Gastrocnemius medialis (tissue), 4 donors: ENCODE results near the gene PTPN6. TPM values are rescaled to one million over a fixed set of nuclear protein-coding genes. Genes with fewer than 3 reads are reported as not detected.

ENCODE experiments used
- ATAC-seq, 2 donors: fragments of 150-250 bp; one replicate each; pipeline ENCODE4 v1.9.1; 2016
- DNase-seq, 2 donors: peaks; one replicate each; pipeline ENCODE4 v3.0.0-alpha.2; 2019
- H3K27ac ChIP-seq, 4 donors: fragments of 200-600 bp; sonication (generic); 1 replicate in 1 of 4; 2 replicates in 3 of 4; pipeline ENCODE4 v1.5.1; 2016 to 2018; ENCODE audit warnings: mild to moderate bottlenecking in 2 of 4, moderate library complexity in 1 of 4
- H3K27me3 ChIP-seq, 3 donors: fragments of 200-600 bp; sonication (generic) in 2 of 3; 1 replicate in 1 of 3; 2 replicates in 2 of 3; pipeline versions ENCODE4 v1.5.1 to v1.6.0; 2016 to 2019; ENCODE audit warnings: mild to moderate bottlenecking in 1 of 3, moderate library complexity in 1 of 3
- H3K36me3 ChIP-seq, 2 donors: fragments of 200-600 bp; sonication (generic) in 1 of 2; one replicate each; pipeline ENCODE4 v1.5.1; 2017 to 2018
- H3K4me1 ChIP-seq, 2 donors: fragments of 200-600 bp; sonication (generic) in 1 of 2; one replicate each; pipeline ENCODE4 v1.5.1; 2016 to 2017; ENCODE audit warnings: mild to moderate bottlenecking in 2 of 2
- H3K4me3 ChIP-seq, 4 donors: fragments of 200-600 bp; sonication (generic) in 3 of 4; 1 replicate in 1 of 4; 2 replicates in 3 of 4; pipeline ENCODE4 v1.5.1; 2016 to 2019; ENCODE audit warnings: mild to moderate bottlenecking in 2 of 4
- H3K9me3 ChIP-seq, 3 donors: fragments of 200-600 bp; sonication (generic) in 2 of 3; 1 replicate in 1 of 3; 2 replicates in 2 of 3; pipeline ENCODE4 v1.5.1; 2016 to 2019
- POLR2A ChIP-seq, 2 donors: fragments of 450-650 bp; IDR thresholded peaks; one replicate each; pipeline ENCODE4 v1.6.1; 2017; ENCODE audit warnings: antibody characterized with exemption in 2 of 2, mild to moderate bottlenecking in 2 of 2, moderate library complexity in 2 of 2
- in situ Hi-C, 4 donors: fragments of 200-750 bp; cut with MboI; loops; one replicate each; pipeline versions ENCODE4 v1.15.0 to v1.8.0; 2017; ENCODE audit warnings: low sequenced_read_pairs in 4 of 4
- intact Hi-C: fragments of 100-400 bp; cut with DNase I; formaldehyde crosslinking; loops from one replicate; pipeline ENCODE4 v1.15.1; 2023; ENCODE audit warnings: low total_unique reads
- total RNA-seq, 4 donors: library from RNA; depleted of rRNA; stranded (reverse); fragments of >200 nt; gene quantifications; one replicate each; pipeline versions ENCODE4 v1.1.0 to v1.2.3, GENCODE V29; 2016
- TF ChIP-seq, protein P1 (sequence below), 5 experiments: fragments of 450-650 bp in 3 of 5; fragments of 200-600 bp in 2 of 5; sonication (generic) in 2 of 5; IDR thresholded peaks in 4 of 5; conservative IDR thresholded peaks in 1 of 5; 1 replicate in 4 of 5; 2 replicates in 1 of 5; pipeline ENCODE4 v1.5.1; 2016 to 2019; ENCODE audit warnings: antibody characterized with exemption in 5 of 5, mild to moderate bottlenecking in 3 of 5, moderate library complexity in 3 of 5

Gene PTPN6
- total RNA-seq, 4 donors from 2014 or later, result 0.87 to 7.6 (median 5.0) TPM

DNA sequence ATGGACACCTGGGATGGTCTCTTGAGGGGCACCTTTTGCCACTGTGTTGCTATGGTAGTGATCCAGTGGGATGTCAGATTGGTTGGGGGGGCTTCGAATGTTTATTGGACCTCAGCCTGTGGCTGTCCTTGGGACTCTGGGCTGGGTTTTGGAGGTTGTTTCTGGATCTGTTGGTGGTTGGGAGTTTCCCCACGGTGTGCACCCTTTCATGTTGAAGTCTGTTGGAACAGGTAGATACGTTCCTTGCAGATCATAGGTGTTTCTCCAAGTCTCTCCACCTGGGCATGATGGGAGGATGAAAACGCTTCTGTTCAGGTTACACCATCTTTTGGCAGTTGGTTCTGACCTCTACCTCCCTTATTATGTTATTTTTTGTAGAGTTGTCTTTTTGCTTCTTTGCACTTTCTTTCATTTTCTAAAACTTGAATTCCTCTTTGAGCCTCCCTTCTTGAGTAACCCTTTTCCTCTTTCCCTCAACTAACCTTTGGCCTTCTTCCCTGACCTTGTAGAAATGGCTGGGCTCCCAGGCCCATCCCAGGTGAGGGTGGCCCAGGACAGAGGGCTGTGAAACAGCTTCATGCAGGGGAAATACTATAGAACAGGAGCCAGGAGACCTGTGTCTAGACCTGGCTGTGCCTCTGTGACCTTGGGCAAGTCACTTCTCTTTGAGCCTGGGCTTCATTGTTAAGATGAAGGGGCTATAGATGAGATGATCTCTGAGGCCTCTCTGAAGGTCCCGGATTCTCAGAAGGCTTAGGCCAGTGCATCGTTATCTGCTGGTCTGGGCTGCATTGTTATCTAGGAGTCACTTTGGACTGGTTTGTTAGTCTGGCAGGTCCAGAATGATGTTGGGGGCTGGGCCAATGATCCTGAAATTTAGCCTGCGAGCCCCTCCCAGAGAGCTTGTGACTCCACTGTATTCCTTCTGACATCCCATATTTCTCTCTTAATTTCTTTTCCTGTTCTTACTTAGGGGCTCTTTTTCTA, 21.4 kb upstream of the PTPN6 start:
- intact Hi-C loops (no loop called here), in situ Hi-C loops (loop anchor here in 2 of 4 donors (10.0 to 25.0 kb wide), 2 partner anchors 183 to 185 kb away; partner anchors contain the start of gene C1RL (in 1 of the 2))
- H3K4me1 ChIP-seq, result peaks cover 52 to 58% of the 10 kb centered on the region in 2 donors
- no peaks in the 10 kb centered on the region for H3K27me3 ChIP-seq
- H3K4me3 ChIP-seq, result peak overlapping the region; percentile 68 to 84 (median 76)
- TF ChIP-seq, protein P1, sequence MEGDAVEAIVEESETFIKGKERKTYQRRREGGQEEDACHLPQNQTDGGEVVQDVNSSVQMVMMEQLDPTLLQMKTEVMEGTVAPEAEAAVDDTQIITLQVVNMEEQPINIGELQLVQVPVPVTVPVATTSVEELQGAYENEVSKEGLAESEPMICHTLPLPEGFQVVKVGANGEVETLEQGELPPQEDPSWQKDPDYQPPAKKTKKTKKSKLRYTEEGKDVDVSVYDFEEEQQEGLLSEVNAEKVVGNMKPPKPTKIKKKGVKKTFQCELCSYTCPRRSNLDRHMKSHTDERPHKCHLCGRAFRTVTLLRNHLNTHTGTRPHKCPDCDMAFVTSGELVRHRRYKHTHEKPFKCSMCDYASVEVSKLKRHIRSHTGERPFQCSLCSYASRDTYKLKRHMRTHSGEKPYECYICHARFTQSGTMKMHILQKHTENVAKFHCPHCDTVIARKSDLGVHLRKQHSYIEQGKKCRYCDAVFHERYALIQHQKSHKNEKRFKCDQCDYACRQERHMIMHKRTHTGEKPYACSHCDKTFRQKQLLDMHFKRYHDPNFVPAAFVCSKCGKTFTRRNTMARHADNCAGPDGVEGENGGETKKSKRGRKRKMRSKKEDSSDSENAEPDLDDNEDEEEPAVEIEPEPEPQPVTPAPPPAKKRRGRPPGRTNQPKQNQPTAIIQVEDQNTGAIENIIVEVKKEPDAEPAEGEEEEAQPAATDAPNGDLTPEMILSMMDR (IDR thresholded peaks at IDR 0.05 in 4 of 5, conservative IDR thresholded peaks at IDR 0.05 in 1 of 5), result no peak
- no peak for TF ChIP-seq POLR2A (IDR thresholded peaks at IDR 0.05)
- ATAC-seq (no peak), DNase-seq (no peak)
- H3K27ac ChIP-seq, result peak overlapping the region; percentile 88 to 98 (median 95)
- H3K9me3 ChIP-seq, result no peaks in the 10 kb centered on the region
- H3K36me3 ChIP-seq, result no peaks in the 10 kb centered on the region

DNA sequence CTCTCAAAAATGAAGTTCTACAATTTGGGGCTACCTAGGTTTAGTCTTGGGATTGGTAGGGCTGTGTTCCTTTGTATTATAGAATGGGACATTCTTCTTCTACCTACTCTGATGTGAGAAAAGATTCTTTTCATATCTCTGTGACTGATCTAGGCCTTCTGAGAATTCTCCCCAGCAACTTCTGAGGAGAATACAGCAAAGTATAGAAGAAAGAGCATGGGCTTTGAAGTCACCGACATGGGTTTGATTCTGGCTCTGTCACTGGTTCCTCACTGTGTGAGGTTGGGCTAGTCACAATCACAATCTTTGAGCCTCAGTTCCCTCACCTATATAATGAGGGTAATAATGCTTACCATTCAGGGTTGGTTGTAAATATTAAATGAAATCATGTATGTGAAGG, 18.4 kb upstream of the PTPN6 start:
- Histone ChIP-seq H3K4me3 (no peak overlapping the region), H3K27ac (peak overlapping the region; percentile 57 to 96 (median 81)), H3K9me3 (no peaks in the 10 kb centered on the region), H3K36me3 (peaks cover 0 to 16% of the 10 kb centered on the region in 2 donors), H3K4me1 (peaks cover 40 to 41% of the 10 kb centered on the region in 2 donors), H3K27me3 (no peaks in the 10 kb centered on the region)
- in situ Hi-C loops (loop anchor here in 1 of 4 donors (25.0 kb wide), 1 partner anchor 180 kb away; the partner anchor contains the start of gene C1RL), intact Hi-C loops (no loop called here)
- no peak for DNase-seq
- ATAC-seq, result no peak
- TF ChIP-seq, protein P1 (IDR thresholded peaks at IDR 0.05 in 4 of 5, conservative IDR thresholded peaks at IDR 0.05 in 1 of 5), result no peak
- no peak for TF ChIP-seq POLR2A (IDR thresholded peaks at IDR 0.05)

DNA sequence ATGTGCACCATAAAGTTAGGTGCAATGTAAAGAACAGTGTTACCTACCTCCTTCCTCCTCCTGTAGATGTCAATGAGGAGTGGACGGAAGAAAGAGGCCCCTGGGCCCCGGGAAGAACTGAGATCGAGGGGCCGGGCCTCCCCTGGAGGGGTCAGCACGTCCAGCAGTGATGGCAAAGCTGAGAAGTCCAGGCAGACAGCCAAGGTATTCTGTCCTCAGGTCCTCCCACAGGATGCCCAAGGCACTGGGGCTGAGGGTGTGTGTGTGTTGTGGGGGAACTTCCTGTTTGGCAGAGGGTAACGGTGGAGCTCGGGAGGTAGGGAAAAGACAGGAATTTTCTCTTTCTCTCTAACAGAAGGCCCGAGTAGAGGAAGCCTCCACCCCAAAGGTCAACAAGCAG, 17.0 kb upstream of the PTPN6 start:
- DNase-seq (no peak), ATAC-seq (no peak)
- intact Hi-C loops, result no loop called here
- H3K27ac ChIP-seq, result peak overlapping the region; percentile 57 to 96 (median 81)
- no peak for TF ChIP-seq POLR2A (IDR thresholded peaks at IDR 0.05)
- TF ChIP-seq, protein P1 (IDR thresholded peaks at IDR 0.05 in 4 of 5, conservative IDR thresholded peaks at IDR 0.05 in 1 of 5), result no peak
- H3K4me1 ChIP-seq, result peaks cover 41 to 49% of the 10 kb centered on the region in 2 donors
- in situ Hi-C loops, result loop anchor here in 1 of 4 donors (25.0 kb wide), 1 partner anchor 178 kb away; the partner anchor contains the start of gene C1RL
- no peaks in the 10 kb centered on the region for H3K27me3 ChIP-seq
- H3K4me3 ChIP-seq, result no peak overlapping the region
- H3K36me3 ChIP-seq, result peaks cover 0 to 16% of the 10 kb centered on the region in 2 donors
- H3K9me3 ChIP-seq, result no peaks in the 10 kb centered on the region

DNA sequence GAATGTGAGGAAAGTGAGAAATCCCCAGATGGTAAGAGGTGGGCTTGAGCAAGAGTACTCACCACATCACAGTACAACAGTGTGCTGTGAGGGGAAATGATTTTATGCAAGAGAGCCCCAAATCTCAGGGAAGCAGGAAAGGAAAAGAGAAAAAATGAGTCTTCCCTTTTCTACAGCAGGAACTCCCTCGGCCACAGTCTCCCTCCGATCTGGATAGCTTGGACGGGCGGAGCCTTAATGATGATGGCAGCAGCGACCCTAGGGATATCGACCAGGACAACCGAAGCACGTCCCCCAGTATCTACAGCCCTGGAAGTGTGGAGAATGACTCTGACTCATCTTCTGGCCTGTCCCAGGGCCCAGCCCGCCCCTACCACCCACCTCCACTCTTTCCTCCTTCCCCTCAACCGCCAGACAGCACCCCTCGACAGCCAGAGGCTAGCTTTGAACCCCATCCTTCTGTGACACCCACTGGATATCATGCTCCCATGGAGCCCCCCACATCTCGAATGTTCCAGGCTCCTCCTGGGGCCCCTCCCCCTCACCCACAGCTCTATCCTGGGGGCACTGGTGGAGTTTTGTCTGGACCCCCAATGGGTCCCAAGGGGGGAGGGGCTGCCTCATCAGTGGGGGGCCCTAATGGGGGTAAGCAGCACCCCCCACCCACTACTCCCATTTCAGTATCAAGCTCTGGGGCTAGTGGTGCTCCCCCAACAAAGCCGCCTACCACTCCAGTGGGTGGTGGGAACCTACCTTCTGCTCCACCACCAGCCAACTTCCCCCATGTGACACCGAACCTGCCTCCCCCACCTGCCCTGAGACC, 15.6 kb upstream of the PTPN6 start:
- Histone ChIP-seq H3K27ac (peak overlapping the region; percentile 57 to 96 (median 81)), H3K36me3 (peaks cover 0 to 16% of the 10 kb centered on the region in 2 donors), H3K4me1 (peaks cover 28 to 41% of the 10 kb centered on the region in 2 donors), H3K4me3 (no peak overlapping the region), H3K27me3 (no peaks in the 10 kb centered on the region), H3K9me3 (no peaks in the 10 kb centered on the region)
- DNase-seq (no peak), ATAC-seq (no peak)
- in situ Hi-C loops (loop anchor here in 1 of 4 donors (25.0 kb wide), 1 partner anchor 177 kb away; the partner anchor contains the start of gene C1RL), intact Hi-C loops (no loop called here)
- TF ChIP-seq, protein P1 (IDR thresholded peaks at IDR 0.05 in 4 of 5, conservative IDR thresholded peaks at IDR 0.05 in 1 of 5), result no peak
- TF ChIP-seq POLR2A (IDR thresholded peaks at IDR 0.05), result no peak
